CD4-positive, CD25-positive, alpha-beta regulatory T cell (primary cell): ENCODE results near the gene ZSCAN23. TPM values are rescaled to one million over a fixed set of nuclear protein-coding genes. Genes with fewer than 3 reads are reported as not detected.
"Not testable (repeated sequence)": the region's sequence is repeated elsewhere in the genome, so short reads cannot be mapped to it uniquely, and the experiment has no call there.

Experiments
- ATAC-seq, 2 donors: fragments of 150-1000 bp; cut with Tn5 transposase; one replicate each; pipeline ENCODE4 v1.10.0; 2021; ENCODE audit warnings: low read depth in 2 of 2, moderate number of reproducible peaks in 2 of 2, moderate library complexity in 1 of 2
- DNase-seq, 3 donors: peaks; one replicate each; pipeline versions ENCODE4 v3.0.0 to v3.0.0-alpha.2; 2012 to 2022; ENCODE audit warnings: mixed read lengths in 1 of 3
- H3K27ac ChIP-seq: one replicate; pipeline ENCODE4 v1.7.0; 2013; ENCODE audit warnings: mild to moderate bottlenecking, low read length; ENCODE audit not compliant: insufficient read depth, poor library complexity, severe bottlenecking
- H3K27me3 ChIP-seq: one replicate; pipeline ENCODE4 v1.7.0; 2013; ENCODE audit warnings: low read length; ENCODE audit not compliant: control insufficient read depth, insufficient read depth
- H3K36me3 ChIP-seq: one replicate; pipeline ENCODE4 v1.7.0; 2013; ENCODE audit warnings: mild to moderate bottlenecking, low read length, moderate library complexity; ENCODE audit not compliant: control insufficient read depth, insufficient read depth
- H3K4me1 ChIP-seq: 2 replicates; pipeline ENCODE4 v1.7.0; 2013; ENCODE audit warnings: mild to moderate bottlenecking, low read length; ENCODE audit not compliant: insufficient read depth, control insufficient read depth, poor library complexity, severe bottlenecking
- H3K4me3 ChIP-seq: one replicate; pipeline ENCODE4 v1.7.0; 2013; ENCODE audit warnings: low read depth, mild to moderate bottlenecking, low read length, moderate library complexity
- H3K9me3 ChIP-seq, 2 experiments: 1 replicate in 1 of 2; 2 replicates in 1 of 2; pipeline ENCODE4 v1.7.0; 2013; ENCODE audit warnings: low read length in 2 of 2, mild to moderate bottlenecking in 1 of 2, moderate library complexity in 1 of 2; ENCODE audit not compliant: control insufficient read depth in 2 of 2
- H3K27ac Mint-ChIP-seq, 3 donors: one replicate each; pipeline ENCODE4 v1.8.0; 2020 to 2022; ENCODE audit warnings: mild to moderate bottlenecking in 3 of 3, mixed read lengths in 3 of 3, moderate library complexity in 2 of 3
- H3K27me3 Mint-ChIP-seq: one replicate; pipeline ENCODE4 v1.8.0; 2022; ENCODE audit warnings: mild to moderate bottlenecking, mixed read lengths
- H3K36me3 Mint-ChIP-seq: one replicate; pipeline ENCODE4 v1.8.0; 2020; ENCODE audit warnings: mixed read lengths
- H3K4me1 Mint-ChIP-seq, 4 donors: one replicate each; pipeline ENCODE4 v1.8.0; 2020 to 2022; ENCODE audit warnings: mixed read lengths in 4 of 4, mild to moderate bottlenecking in 1 of 4
- H3K4me3 Mint-ChIP-seq, 4 donors: one replicate each; pipeline ENCODE4 v1.8.0; 2020 to 2022; ENCODE audit warnings: mild to moderate bottlenecking in 4 of 4, mixed read lengths in 4 of 4, moderate library complexity in 3 of 4
- H3K9me3 Mint-ChIP-seq, 7 donors: one replicate each; pipeline ENCODE4 v1.8.0; 2020 to 2022; ENCODE audit warnings: mixed read lengths in 7 of 7, mild to moderate bottlenecking in 3 of 7, moderate library complexity in 2 of 7
- polyA plus RNA-seq, 4 donors: library from polyadenylated mRNA; unstranded; fragments of 300-500 nt; fragmentation: Illumina TruSeq; gene quantifications; one replicate each; pipeline ENCODE4 v1.2.3, GENCODE V29; 2021
- total RNA-seq: library from RNA; stranded (reverse); gene quantifications from one replicate; pipeline ENCODE4 v1.2.3, GENCODE V29; 2022

Gene ZSCAN23
- total and polyA plus RNA-seq, 5 donors from 2014 or later: 0.09 to 0.69 (median 0.13) TPM; not detected in 2

GRCh38 chr6:28485482-28485881 lies 42.2 kb upstream of the ZSCAN23 start:
- Mint-ChIP-seq H3K4me1 (peaks cover 0 to 15% (median 3%) of the 10 kb centered on the region in 4 donors), H3K27ac (no peak overlapping the region), H3K27me3 (peaks cover 70% of the 10 kb centered on the region), H3K4me3 (no peak overlapping the region), H3K36me3 (no peaks in the 10 kb centered on the region), H3K9me3 (peaks cover 0 to 6% (median 3%) of the 10 kb centered on the region in 7 donors)
- Histone ChIP-seq H3K4me3 (no peak overlapping the region), H3K4me1 (peaks cover 9% of the 10 kb centered on the region), H3K27ac (no peak overlapping the region), H3K27me3 (peaks cover 28% of the 10 kb centered on the region), H3K36me3 (no peaks in the 10 kb centered on the region), H3K9me3 (no peaks in the 10 kb centered on the region)
- ATAC-seq: no peak
- no peak for DNase-seq

DNA sequence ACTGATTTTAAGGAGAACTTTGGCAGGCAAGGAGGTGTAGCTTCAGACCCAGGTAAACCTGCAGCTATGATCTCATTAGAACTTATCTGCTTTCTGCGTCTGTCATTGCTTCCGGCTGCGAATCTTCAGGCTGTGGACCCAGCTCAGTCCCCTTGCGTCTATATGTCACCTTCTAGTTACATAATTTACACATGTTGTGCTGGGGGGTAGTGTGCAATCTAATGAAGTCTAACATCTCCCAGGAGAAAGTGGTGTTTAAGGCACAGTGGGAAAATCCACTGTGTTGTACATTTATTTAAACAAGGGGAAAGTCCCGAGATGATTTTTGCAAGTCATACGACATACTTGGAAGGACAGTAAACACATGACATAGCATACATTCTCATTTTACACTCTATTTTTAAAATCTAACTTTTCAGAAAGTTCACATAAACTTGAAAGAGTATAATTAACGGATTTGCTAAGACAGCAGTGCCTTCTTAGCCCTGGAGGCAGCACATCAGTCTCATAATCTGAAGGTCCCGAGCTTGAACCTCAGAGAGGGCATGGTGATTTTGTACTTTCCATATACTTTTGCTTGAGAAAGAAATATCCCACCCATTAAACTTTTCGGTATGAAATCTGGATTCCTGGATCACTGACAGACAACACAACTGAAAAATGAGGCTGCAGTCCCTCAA lies 37.1 kb upstream of the ZSCAN23 start:
- no peak for DNase-seq
- peaks cover 0 to 7% (median 1%) of the 10 kb centered on the region in 7 donors for H3K9me3 Mint-ChIP-seq
- H3K4me1 Mint-ChIP-seq: peaks cover 0 to 5% (median under 1%) of the 10 kb centered on the region in 4 donors
- no peak overlapping the region for H3K27ac Mint-ChIP-seq
- H3K36me3 ChIP-seq: no peaks in the 10 kb centered on the region
- H3K4me3 Mint-ChIP-seq: no peak overlapping the region
- H3K4me3 ChIP-seq: no peak overlapping the region
- H3K9me3 ChIP-seq: peaks cover 0 to 2% of the 10 kb centered on the region in 2 experiments
- no peak for ATAC-seq
- peaks cover 26% of the 10 kb centered on the region for H3K27me3 ChIP-seq
- H3K27ac ChIP-seq: no peak overlapping the region
- no peaks in the 10 kb centered on the region for H3K4me1 ChIP-seq
- peaks cover 66% of the 10 kb centered on the region for H3K27me3 Mint-ChIP-seq
- H3K36me3 Mint-ChIP-seq: peaks cover 3% of the 10 kb centered on the region

GRCh38 chr6:28478518-28478917 lies 35.2 kb upstream of the ZSCAN23 start:
- H3K4me1 ChIP-seq: no peaks in the 10 kb centered on the region
- H3K4me3 ChIP-seq: no peak overlapping the region
- H3K27ac ChIP-seq: no peak overlapping the region
- H3K9me3 ChIP-seq: peaks cover 0 to 2% of the 10 kb centered on the region in 2 experiments
- Mint-ChIP-seq H3K9me3 (peaks cover 0 to 7% (median 0%) of the 10 kb centered on the region in 7 donors), H3K4me3 (no peak overlapping the region), H3K27me3 (peaks cover 78% of the 10 kb centered on the region), H3K4me1 (peaks cover 0 to 5% (median under 1%) of the 10 kb centered on the region in 4 donors), H3K27ac (no peak overlapping the region), H3K36me3 (peaks cover 3% of the 10 kb centered on the region)
- peaks cover 36% of the 10 kb centered on the region for H3K27me3 ChIP-seq
- H3K36me3 ChIP-seq: no peaks in the 10 kb centered on the region
- DNase-seq (no peak), ATAC-seq (no peak)

DNA sequence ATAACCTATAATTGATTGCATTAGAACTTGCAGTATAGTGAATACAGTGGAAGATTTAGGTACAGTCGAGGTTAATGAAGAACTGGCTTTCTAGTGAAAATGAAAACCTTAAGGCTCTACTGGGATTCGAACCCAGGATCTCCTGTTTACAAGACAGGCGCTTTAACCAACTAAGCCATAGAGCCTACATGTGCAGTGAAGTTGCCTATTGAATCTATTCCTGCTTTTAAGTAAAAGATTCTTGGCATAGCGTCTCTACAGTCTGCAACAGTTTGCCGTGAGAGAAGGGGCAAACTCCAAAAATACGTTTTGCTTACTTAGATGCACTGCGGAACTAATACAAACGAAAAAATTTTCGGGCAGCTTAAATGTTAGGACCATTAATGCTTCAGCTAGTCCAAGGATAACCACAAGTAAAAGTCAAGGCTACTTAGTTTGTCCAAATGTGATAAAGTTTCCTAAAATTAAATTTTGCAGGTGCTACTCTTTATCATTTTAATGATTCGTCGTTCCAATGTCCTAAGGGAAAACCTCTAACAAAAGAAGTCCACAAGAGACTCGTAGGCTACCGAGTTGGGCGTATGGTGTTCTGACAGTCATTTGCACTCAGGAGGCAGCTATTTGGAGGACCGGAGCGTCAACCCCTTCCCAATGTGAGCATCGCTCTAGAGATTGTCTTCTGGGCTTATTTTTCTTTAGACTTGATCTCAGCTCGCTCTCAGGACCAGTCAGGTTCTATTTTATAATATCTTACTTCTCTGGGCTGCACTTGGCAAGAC lies 31.3 kb upstream of the ZSCAN23 start:
- Histone ChIP-seq H3K27ac (no peak overlapping the region), H3K36me3 (no peaks in the 10 kb centered on the region), H3K9me3 (peaks cover 0 to 2% of the 10 kb centered on the region in 2 experiments), H3K4me1 (no peaks in the 10 kb centered on the region), H3K27me3 (peaks cover 31% of the 10 kb centered on the region), H3K4me3 (no peak overlapping the region)
- ATAC-seq (no peak), DNase-seq (peak in 1 of 3 donors; percentile 26)
- Mint-ChIP-seq H3K36me3 (peaks cover 3% of the 10 kb centered on the region), H3K27ac (no peak overlapping the region), H3K27me3 (peaks cover 60% of the 10 kb centered on the region), H3K4me3 (peak overlapping the region in 1 of 4 donors; percentile 4), H3K9me3 (peaks cover 0 to 4% (median 3%) of the 10 kb centered on the region in 7 donors), H3K4me1 (peaks cover 0 to 5% (median 0%) of the 10 kb centered on the region in 4 donors)

- H3K27ac Mint-ChIP-seq, DNase-seq, H3K4me3 Mint-ChIP-seq, H3K27ac ChIP-seq, H3K4me1 Mint-ChIP-seq, ATAC-seq, H3K4me1 ChIP-seq, H3K4me3 ChIP-seq, H3K36me3 Mint-ChIP-seq, H3K9me3 Mint-ChIP-seq, H3K9me3 ChIP-seq, H3K36me3 ChIP-seq: not testable (repeated sequence)
- H3K27me3 Mint-ChIP-seq: peaks cover 25% of the 10 kb centered on the region
- H3K27me3 ChIP-seq: peaks cover 20% of the 10 kb centered on the region
Observed at GRCh38 chr6:28469153-28469745, 26.0 kb upstream of the ZSCAN23 start.

GRCh38 chr6:28468056-28468455 lies 24.8 kb upstream of the ZSCAN23 start:
- H3K9me3 Mint-ChIP-seq: peaks cover 0 to 9% (median 2%) of the 10 kb centered on the region in 7 donors
- H3K27me3 Mint-ChIP-seq: peaks cover 25% of the 10 kb centered on the region

DNA sequence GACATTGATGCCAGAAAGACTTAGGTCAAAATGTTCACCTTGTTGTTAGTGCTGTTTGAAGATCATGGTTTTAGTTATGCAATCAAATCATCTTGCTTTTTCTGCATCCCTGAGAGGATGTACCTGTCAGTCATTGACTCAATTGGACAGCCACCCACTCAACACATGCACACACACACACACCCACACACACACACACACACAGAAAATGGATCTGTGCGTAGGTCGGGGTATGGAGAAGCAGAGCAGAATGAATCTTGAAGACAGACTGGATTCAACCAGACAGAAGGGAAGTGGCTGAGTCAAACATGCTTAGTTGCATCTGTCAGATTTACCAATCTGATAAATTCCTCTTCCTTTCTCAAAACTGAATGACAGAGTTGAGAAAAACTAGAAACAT lies 19.1 kb upstream of the ZSCAN23 start:
- Mint-ChIP-seq H3K36me3 (no peaks in the 10 kb centered on the region), H3K27ac (no peak overlapping the region), H3K9me3 (peaks cover 0 to 5% (median 0%) of the 10 kb centered on the region in 7 donors), H3K27me3 (peaks cover 28% of the 10 kb centered on the region), H3K4me3 (no peak overlapping the region), H3K4me1 (no peaks in the 10 kb centered on the region)
- Histone ChIP-seq H3K9me3 (no peaks in the 10 kb centered on the region), H3K27ac (no peak overlapping the region), H3K27me3 (peaks cover 31% of the 10 kb centered on the region), H3K4me3 (no peak overlapping the region), H3K36me3 (no peaks in the 10 kb centered on the region), H3K4me1 (no peaks in the 10 kb centered on the region)
- DNase-seq (peak in 1 of 3 donors; percentile 35), ATAC-seq (no peak)

More at GRCh38 chr6:28468056-28468455, 24.8 kb upstream of the ZSCAN23 start:
- Histone ChIP-seq H3K36me3 (no peaks in the 10 kb centered on the region), H3K27ac (no peak overlapping the region), H3K9me3 (no peaks in the 10 kb centered on the region), H3K27me3 (peaks cover 12% of the 10 kb centered on the region), H3K4me3 (no peak overlapping the region), H3K4me1 (no peaks in the 10 kb centered on the region)
- no peaks in the 10 kb centered on the region for H3K36me3 Mint-ChIP-seq
- no peak for DNase-seq
- no peaks in the 10 kb centered on the region for H3K4me1 Mint-ChIP-seq
- no peak overlapping the region for H3K4me3 Mint-ChIP-seq
- no peak overlapping the region for H3K27ac Mint-ChIP-seq
- ATAC-seq: no peak
